Heart right ventricle (tissue), 16 donors: ENCODE measurements around the gene ARHGAP22. TPM values are rescaled to one million over a fixed set of nuclear protein-coding genes. Genes with fewer than 3 reads are reported as not detected.

ENCODE experiments used
- ATAC-seq, 8 donors: fragments of 200-7000 bp; cut with Tn5 transposase; one replicate each; pipeline ENCODE4 v1.9.1; 2020; ENCODE audit warnings: mild to moderate bottlenecking in 8 of 8, moderate library complexity in 8 of 8, moderate number of reproducible peaks in 1 of 8
- DNase-seq, 2 donors: peaks; one replicate each; pipeline ENCODE4 v3.0.0-alpha.2; 2020
- H3K27ac ChIP-seq, 10 donors: fragments of 200-600 bp; sonication (generic) in 2 of 10; one replicate each; pipeline versions ENCODE4 v1.5.0 to v1.8.0; 2020 to 2022; ENCODE audit warnings: mild to moderate bottlenecking in 3 of 10
- H3K27me3 ChIP-seq, 7 donors: fragments of 200-600 bp; one replicate each; pipeline ENCODE4 v1.8.0; 2021 to 2022; ENCODE audit warnings: mild to moderate bottlenecking in 2 of 7
- H3K36me3 ChIP-seq, 9 donors: fragments of 200-600 bp; sonication (generic) in 1 of 9; one replicate each; pipeline versions ENCODE4 v1.5.0 to v1.8.0; 2020 to 2022; ENCODE audit warnings: mild to moderate bottlenecking in 2 of 9
- H3K4me1 ChIP-seq, 9 donors: fragments of 200-600 bp; sonication (generic) in 1 of 9; one replicate each; pipeline versions ENCODE4 v1.5.0 to v1.8.0; 2020 to 2022; ENCODE audit warnings: mild to moderate bottlenecking in 4 of 9
- H3K4me3 ChIP-seq, 10 donors: fragments of 200-600 bp; sonication (generic) in 2 of 10; one replicate each; pipeline versions ENCODE4 v1.5.0 to v1.8.0; 2020 to 2022; ENCODE audit warnings: mild to moderate bottlenecking in 7 of 10, moderate library complexity in 2 of 10
- H3K9me3 ChIP-seq, 11 donors: fragments of 200-600 bp in 10 of 11; sonication (generic) in 2 of 11; one replicate each; pipeline versions ENCODE4 v1.5.0 to v1.8.0; 2013 to 2022; ENCODE audit warnings: mild to moderate bottlenecking in 2 of 11, control low read depth in 1 of 11, moderate library complexity in 1 of 11
- CTCF ChIP-seq, 9 donors: fragments of 200-600 bp; sonication (generic) in 2 of 9; IDR thresholded peaks; one replicate each; pipeline versions ENCODE4 v1.5.0 to v1.8.0; 2021 to 2022; ENCODE audit warnings: antibody characterized with exemption in 9 of 9, mild to moderate bottlenecking in 5 of 9, moderate library complexity in 1 of 9
- WGBS, 2 donors: extraction: QIAGEN DNeasy Blood & Tissue Kit; methylation state at CpG; one replicate each; pipeline ENCODE4 v1.1.7; 2013; ENCODE audit warnings: inconsistent platforms in 1 of 2; 5-methylcytosine and 5-hydroxymethylcytosine counted together
- intact Hi-C, 10 donors: fragments of 100-400 bp; cut with DNase I; formaldehyde crosslinking; loops; one replicate each; pipeline versions ENCODE4 v1.11.1 to v1.14.2; 2022
- polyA plus RNA-seq, 2 donors: library from polyadenylated mRNA; stranded (reverse); fragments of 200-250 nt; gene quantifications; one replicate each; pipeline ENCODE4 v1.2.3, GENCODE V29; 2013
- total RNA-seq, 10 donors: library from RNA; stranded (reverse); fragmentation: NEBNext Ultra II Directional in 3 of 10; extraction: Animal tissue kit (Norgen Biotek cat#: 25700) in 3 of 10; gene quantifications; one replicate each; pipeline versions ENCODE4 v1.2.1 to v1.2.4, GENCODE V29; 2021 to 2023
- donor health status: Arrhythmogenic right ventricular cardiomyopathy.
- donor health status: ischemic (EF 13 %, LVEDD 7.1; RV severe dilation, severe dysfunction).
- donor health status: healthy with polysubstance abuse.
- donor health status: DM: no; HTN: yes; CAD: no.
- donor health status: DM: no; HTN: no; CAD: no.
- donor health status: ischemic (EF 25% LVEDD 6.9; RV normal size, moderate dysfunction).
- donor health status: ischemic (EF 25% LVEDD 5.7; RV mildly dilated, moderate dysfunction).
- donor health status: healthy.
- donor health status: DM: yes; HTN: yes; CAD: no.
- donor health status: Ischemic cardiomyopathy.
- donor health status: ischemic (EF 35%, LVEDD 5.7; RV mildly dilated, moderate dysfunction).
- donor health status: nonischemic (EF 11% LVEDD 7.7; RV severe dilation, severe dysfunction).
- donor health status: DM: yes; HTN: yes; CAD: no.
- donor health status: PGD.
- donor health status: ischemic (EF 29% LVEDD 5.4; RV normal size, mild dysfunction).
- donor health status: nonischemic (EF 23%, LVEDD 6.1; RV moderate dilation, normal function).

Gene ARHGAP22
- total and polyA plus RNA-seq, 12 donors: 1.5 to 9.3 (median 2.8) TPM

- no peak for TF ChIP-seq CTCF (IDR thresholded peaks at IDR 0.05)
- H3K9me3 ChIP-seq: no peaks in the 10 kb centered on the region
- H3K4me3 ChIP-seq: no peak overlapping the region
- H3K27ac ChIP-seq: peak overlapping the region in 3 of 10 donors; percentile 10 to 44 (median 26)
- ATAC-seq (no peak), DNase-seq (no peak)
- H3K36me3 ChIP-seq: peaks cover 0 to 3% (median 0%) of the 10 kb centered on the region in 9 donors
- WGBS, 2 donors: 87 to 89% methylated on average over 9 of the region's 9 CpGs
- peaks cover 0 to 29% (median 9%) of the 10 kb centered on the region in 9 donors for H3K4me1 ChIP-seq
- intact Hi-C loops: loop anchor here in 3 of 10 donors (5.0 to 10.0 kb wide), 3 partner anchors 47 to 609 kb away; partner anchors contain the start of gene ARHGAP22 (in 2 of the 3)
- H3K27me3 ChIP-seq: no peaks in the 10 kb centered on the region
These were observed 49.4 kb downstream of the ARHGAP22 start for GRCh38 chr10:48555310-48556042.

- DNase-seq: no peak
These were observed 50.2 kb downstream of the ARHGAP22 start for GRCh38 chr10:48554656-48555055.

GRCh38 chr10:48554246-48554645 lies 50.6 kb downstream of the ARHGAP22 start:
- H3K4me1 ChIP-seq: peaks cover 0 to 29% (median 9%) of the 10 kb centered on the region in 9 donors
- no peaks in the 10 kb centered on the region for H3K9me3 ChIP-seq
- ATAC-seq (peak in 6 of 8 donors; percentile 35 to 78 (median 42)), DNase-seq (no peak)
- H3K27me3 ChIP-seq: no peaks in the 10 kb centered on the region
- peak overlapping the region in 3 of 10 donors; percentile 3 to 46 (median 43) for H3K27ac ChIP-seq
- intact Hi-C loops: loop anchor here in 6 of 10 donors (5.0 to 10.0 kb wide), 5 partner anchors 51 to 611 kb away; partner anchors contain the start of gene ARHGAP22 (in 4 of the 6)
- H3K36me3 ChIP-seq: peaks cover 0 to 3% (median 0%) of the 10 kb centered on the region in 9 donors
- H3K4me3 ChIP-seq: no peak overlapping the region
- 69 to 86% methylated on average over 3 of the region's 3 CpGs for WGBS, 2 donors
- TF ChIP-seq CTCF (IDR thresholded peaks at IDR 0.05): no peak

More at GRCh38 chr10:48554656-48555055, 50.2 kb downstream of the ARHGAP22 start:
- Histone ChIP-seq H3K36me3 (peaks cover 0 to 3% (median 0%) of the 10 kb centered on the region in 9 donors), H3K4me3 (no peak overlapping the region), H3K27me3 (no peaks in the 10 kb centered on the region), H3K27ac (peak overlapping the region in 2 of 10 donors; percentile 43 to 44), H3K9me3 (no peaks in the 10 kb centered on the region), H3K4me1 (peaks cover 0 to 29% (median 9%) of the 10 kb centered on the region in 9 donors)
- intact Hi-C loops: loop anchor here in 7 of 10 donors (5.0 to 10.0 kb wide), 6 partner anchors 48 to 610 kb away; partner anchors contain the start of gene ARHGAP22 (in 4 of the 7)
- 60 to 69% methylated on average over 3 of the region's 3 CpGs for WGBS, 2 donors
- TF ChIP-seq CTCF (IDR thresholded peaks at IDR 0.05): no peak
- ATAC-seq: peak in 4 of 8 donors; percentile 31 to 70 (median 62)

GRCh38 chr10:48552946-48553564 lies 51.8 kb downstream of the ARHGAP22 start:
- Histone ChIP-seq H3K36me3 (peaks cover 0 to 3% (median 0%) of the 10 kb centered on the region in 9 donors), H3K4me1 (peaks cover 0 to 29% (median 9%) of the 10 kb centered on the region in 9 donors), H3K4me3 (no peak overlapping the region), H3K9me3 (no peaks in the 10 kb centered on the region), H3K27me3 (no peaks in the 10 kb centered on the region), H3K27ac (peak overlapping the region in 1 of 10 donors; percentile 5)
- no peak for TF ChIP-seq CTCF (IDR thresholded peaks at IDR 0.05)
- 90 to 91% methylated on average over 13 of the region's 13 CpGs for WGBS, 2 donors
- ATAC-seq: peak in 1 of 8 donors; percentile 21
- intact Hi-C loops: loop anchor here in 8 of 10 donors (1.0 to 10.0 kb wide), 7 partner anchors 52 to 612 kb away; partner anchors contain the start of gene ARHGAP22 (in 4 of the 8)
- DNase-seq: no peak
